GM21381 (cell line): ENCODE measurements around the gene ESR1.
"Not testable (repeated sequence)": the region's sequence is repeated elsewhere in the genome, so short reads cannot be mapped to it uniquely, and the experiment has no call there.

Source experiments
- ATAC-seq: cut with Tn5 transposase; IDR thresholded peaks from one replicate; pipeline ENCODE4 v1.9.1; 2021; ENCODE audit warnings: mild to moderate bottlenecking, moderate library complexity; ENCODE audit not compliant: unreplicated experiment

Gene ESR1

GRCh38 chr6:152049502-152049901 is 242.0 kb downstream of the ESR1 start:
- ATAC-seq = no peak

GRCh38 chr6:152050451-152051195 is 243.1 kb downstream of the ESR1 start:
- ATAC-seq = no peak

GRCh38 chr6:152052061-152052460 is 244.6 kb downstream of the ESR1 start:
- no peak for ATAC-seq

GRCh38 chr6:152053332-152053731 is 245.8 kb downstream of the ESR1 start:
- no peak for ATAC-seq

- ATAC-seq = no peak
Observed at GRCh38 chr6:152054441-152054840, 247.0 kb downstream of the ESR1 start.

GRCh38 chr6:152055517-152055916 is 248.0 kb downstream of the ESR1 start:
- ATAC-seq = no peak

GRCh38 chr6:152057832-152058498 is 250.5 kb downstream of the ESR1 start:
- no peak for ATAC-seq

- ATAC-seq = no peak
Observed at GRCh38 chr6:152059909-152060308, 252.4 kb downstream of the ESR1 start.

- ATAC-seq = no peak
Observed at GRCh38 chr6:152062476-152062875, 255.0 kb downstream of the ESR1 start.

GRCh38 chr6:152063170-152063921 is 255.9 kb downstream of the ESR1 start:
- no peak for ATAC-seq

- ATAC-seq = no peak
Observed at GRCh38 chr6:152068622-152069261, 261.3 kb downstream of the ESR1 start.

- ATAC-seq = no peak
Observed at GRCh38 chr6:152070556-152070955, 263.1 kb downstream of the ESR1 start.

- no peak for ATAC-seq
Observed at GRCh38 chr6:152071318-152071717, 263.8 kb downstream of the ESR1 start.

GRCh38 chr6:152071843-152072242 is 264.4 kb downstream of the ESR1 start:
- ATAC-seq = no peak

GRCh38 chr6:152076242-152076641 is 268.8 kb downstream of the ESR1 start:
- ATAC-seq = not testable (repeated sequence)

- ATAC-seq = no peak
Observed at GRCh38 chr6:152078001-152078400, 270.5 kb downstream of the ESR1 start.

- ATAC-seq = no peak
Observed at GRCh38 chr6:152078804-152079203, 271.3 kb downstream of the ESR1 start.

- no peak for ATAC-seq
Observed at GRCh38 chr6:152085451-152085921, 278.0 kb downstream of the ESR1 start.

GRCh38 chr6:152086223-152086873 is 278.9 kb downstream of the ESR1 start:
- ATAC-seq = no peak

GRCh38 chr6:152087096-152087495 is 279.6 kb downstream of the ESR1 start:
- no peak for ATAC-seq

GRCh38 chr6:152087701-152088100 is 280.2 kb downstream of the ESR1 start:
- no peak for ATAC-seq
